Measurements from ENCODE around the gene ZDHHC21.

DNA sequence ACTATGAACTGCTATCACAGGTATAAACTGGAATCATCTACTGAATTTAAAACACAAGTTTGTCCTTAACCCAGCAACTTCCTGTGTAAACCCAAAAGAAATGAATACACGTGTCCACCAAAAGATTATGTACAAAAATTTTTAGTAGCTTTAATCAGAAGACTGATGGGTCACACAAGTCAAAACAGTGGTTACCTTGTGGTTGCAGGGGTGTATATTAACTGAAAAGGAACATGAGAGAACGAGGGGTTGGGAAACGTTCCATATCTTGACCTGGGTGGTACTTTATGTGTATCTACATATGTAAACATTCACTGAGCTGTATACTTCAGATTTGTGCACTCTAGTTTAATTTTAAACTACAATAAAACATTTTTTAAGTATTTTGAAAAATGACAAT is 18.6 kb downstream of the ZDHHC21 start:
- TF ChIP-seq, protein P1, sequence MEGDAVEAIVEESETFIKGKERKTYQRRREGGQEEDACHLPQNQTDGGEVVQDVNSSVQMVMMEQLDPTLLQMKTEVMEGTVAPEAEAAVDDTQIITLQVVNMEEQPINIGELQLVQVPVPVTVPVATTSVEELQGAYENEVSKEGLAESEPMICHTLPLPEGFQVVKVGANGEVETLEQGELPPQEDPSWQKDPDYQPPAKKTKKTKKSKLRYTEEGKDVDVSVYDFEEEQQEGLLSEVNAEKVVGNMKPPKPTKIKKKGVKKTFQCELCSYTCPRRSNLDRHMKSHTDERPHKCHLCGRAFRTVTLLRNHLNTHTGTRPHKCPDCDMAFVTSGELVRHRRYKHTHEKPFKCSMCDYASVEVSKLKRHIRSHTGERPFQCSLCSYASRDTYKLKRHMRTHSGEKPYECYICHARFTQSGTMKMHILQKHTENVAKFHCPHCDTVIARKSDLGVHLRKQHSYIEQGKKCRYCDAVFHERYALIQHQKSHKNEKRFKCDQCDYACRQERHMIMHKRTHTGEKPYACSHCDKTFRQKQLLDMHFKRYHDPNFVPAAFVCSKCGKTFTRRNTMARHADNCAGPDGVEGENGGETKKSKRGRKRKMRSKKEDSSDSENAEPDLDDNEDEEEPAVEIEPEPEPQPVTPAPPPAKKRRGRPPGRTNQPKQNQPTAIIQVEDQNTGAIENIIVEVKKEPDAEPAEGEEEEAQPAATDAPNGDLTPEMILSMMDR (conservative IDR thresholded peaks at IDR 0.05 in 1 of 2, IDR thresholded peaks at IDR 0.05 in 1 of 2; ENCODE audit: low read depth in 1 of 2, low read length in 2 of 2), result no peak
- no peak for TF ChIP-seq EZH2 (IDR thresholded peaks at IDR 0.05; ENCODE audit: low read length, missing control alignments)

Measured in fibroblast of lung (primary cell).